OCI-LY1 (cell line): ENCODE results near the gene NCF4.

Experiments
- H2AFZ ChIP-seq: fragments of 200-600 bp; sonication (generic), shearing (Covaris generic); 2 replicates; pipeline ENCODE4 v1.6.0; 2014; ENCODE audit warnings: antibody characterized with exemption, mild to moderate bottlenecking, low read length
- H3F3A ChIP-seq: fragments of 200-600 bp; sonication (generic), shearing (Covaris generic); 2 replicates; pipeline ENCODE4 v1.6.0; 2014; ENCODE audit warnings: mild to moderate bottlenecking, antibody characterized with exemption, low read length, moderate library complexity; ENCODE audit not compliant: insufficient read depth
- H3K27ac ChIP-seq: fragments of 200-600 bp; sonication (generic); 2 replicates; pipeline ENCODE4 v1.5.1; 2014; ENCODE audit warnings: low read length, mixed run types, mild to moderate bottlenecking, low read depth; ENCODE audit not compliant: poor library complexity, severe bottlenecking
- H3K27me3 ChIP-seq: fragments of 200-600 bp; sonication (generic); 2 replicates; pipeline ENCODE4 v1.6.0; 2014; ENCODE audit warnings: antibody characterized with exemption, mild to moderate bottlenecking, low read length, moderate library complexity; ENCODE audit not compliant: insufficient read depth
- H3K36me3 ChIP-seq: fragments of 200-600 bp; sonication (generic); 2 replicates; pipeline ENCODE4 v1.6.1; 2014; ENCODE audit warnings: mild to moderate bottlenecking, antibody characterized with exemption, low read length, moderate library complexity, mixed read lengths; ENCODE audit not compliant: insufficient read depth
- H3K4me1 ChIP-seq: fragments of 200-600 bp; sonication (generic); 2 replicates; pipeline ENCODE4 v1.5.1; 2014; ENCODE audit warnings: mild to moderate bottlenecking, low read length, moderate library complexity; ENCODE audit not compliant: insufficient read depth, severe bottlenecking
- H3K4me2 ChIP-seq: fragments of 200-600 bp; sonication (generic), shearing (Covaris generic); 2 replicates; pipeline ENCODE4 v1.6.1; 2014; ENCODE audit warnings: low read length
- H3K4me3 ChIP-seq: fragments of 200-600 bp; sonication (generic); 2 replicates; pipeline ENCODE4 v1.5.1; 2014; ENCODE audit warnings: low read length, low read depth, mild to moderate bottlenecking, mixed read lengths; ENCODE audit not compliant: poor library complexity, severe bottlenecking
- H3K79me2 ChIP-seq: fragments of 200-600 bp; shearing (Covaris generic); 2 replicates; pipeline ENCODE4 v1.6.1; 2016; ENCODE audit warnings: mixed run types, low read length, mixed read lengths; ENCODE audit not compliant: insufficient read depth
- H3K9ac ChIP-seq: fragments of 200-600 bp; sonication (generic), shearing (Covaris generic); 2 replicates; pipeline ENCODE4 v1.6.1; 2014; ENCODE audit warnings: mild to moderate bottlenecking, low read length, mixed read lengths
- H3K9me2 ChIP-seq: fragments of 200-600 bp; sonication (generic), shearing (Covaris generic); 2 replicates; pipeline ENCODE4 v1.6.1; 2014; ENCODE audit warnings: low read depth, mild to moderate bottlenecking, low read length, mixed read lengths
- H3K9me3 ChIP-seq: fragments of 200-600 bp; shearing (Covaris generic); 2 replicates; pipeline ENCODE4 v1.6.1; 2014; ENCODE audit warnings: low read length, mixed read lengths
- H4K20me1 ChIP-seq: fragments of 200-600 bp; sonication (generic), shearing (Covaris generic); 2 replicates; pipeline ENCODE4 v1.6.0; 2016; ENCODE audit warnings: mild to moderate bottlenecking, low read length; ENCODE audit not compliant: insufficient read depth
- EZH2 ChIP-seq: fragments of 200-600 bp; sonication (generic), shearing (Covaris generic); IDR thresholded peaks from 2 replicates; pipeline ENCODE4 v1.8.0; 2017; ENCODE audit warnings: borderline replicate concordance, mixed run types, mild to moderate bottlenecking, antibody characterized with exemption, low read length, moderate library complexity, mixed read lengths
- TF ChIP-seq, protein P1 (sequence below): fragments of 200-600 bp; sonication (generic), shearing (Covaris generic); IDR thresholded peaks from 2 replicates; pipeline ENCODE4 v1.5.1; 2017; ENCODE audit warnings: mild to moderate bottlenecking, antibody characterized with exemption, low read length, moderate library complexity, mixed read lengths

NCF4 gene

DNA sequence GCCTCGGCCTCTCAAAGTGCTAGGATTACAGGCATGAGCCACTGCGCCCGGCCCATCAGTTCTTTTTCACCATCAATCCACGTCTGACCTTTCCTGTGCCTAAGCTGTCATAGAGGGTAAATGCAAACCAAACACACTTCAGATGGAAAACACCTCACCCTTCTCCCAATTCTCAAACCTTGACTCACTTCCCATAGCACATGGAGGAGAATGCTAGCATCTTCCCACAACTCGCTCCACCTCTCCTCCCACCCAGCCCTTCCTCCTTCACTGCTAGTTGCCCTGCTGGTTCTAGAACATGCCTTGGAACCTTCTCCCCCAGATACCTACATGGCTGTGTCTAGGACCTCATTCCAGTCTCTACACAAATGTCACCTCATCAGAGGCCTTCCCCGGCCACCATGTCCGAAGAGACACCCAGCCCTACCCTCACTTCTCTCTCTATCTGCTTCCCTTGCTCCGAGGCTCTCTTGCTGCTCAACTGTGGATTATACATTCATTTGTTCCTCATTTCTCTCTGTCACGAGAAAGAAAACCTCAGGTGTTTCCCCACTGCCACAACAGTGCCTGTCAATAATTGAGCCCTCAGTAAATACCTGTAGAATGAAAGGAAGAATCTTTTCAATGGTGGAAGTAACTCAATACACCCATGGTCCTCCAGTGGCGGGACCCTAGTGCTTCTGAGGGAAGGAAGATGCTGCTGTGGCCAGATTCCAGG lies 21.3 kb upstream of the NCF4 start:
- Histone ChIP-seq H3K79me2 (no peaks in the 10 kb centered on the region), H3K36me3 (no peaks in the 10 kb centered on the region), H3K9me3 (peaks cover 3% of the 10 kb centered on the region), H3K4me2 (no peak overlapping the region), H3K27me3 (peaks cover 5% of the 10 kb centered on the region; the same call in 1 of the 2 replicates), H3K4me3 (no peak overlapping the region), H3K27ac (no peak overlapping the region), H4K20me1 (no peaks in the 10 kb centered on the region), H3K9me2 (no peaks in the 10 kb centered on the region), H2AFZ (no peak overlapping the region), H3K4me1 (no peaks in the 10 kb centered on the region), H3F3A (no peaks in the 10 kb centered on the region), H3K9ac (no peak overlapping the region)
- TF ChIP-seq, protein P1, sequence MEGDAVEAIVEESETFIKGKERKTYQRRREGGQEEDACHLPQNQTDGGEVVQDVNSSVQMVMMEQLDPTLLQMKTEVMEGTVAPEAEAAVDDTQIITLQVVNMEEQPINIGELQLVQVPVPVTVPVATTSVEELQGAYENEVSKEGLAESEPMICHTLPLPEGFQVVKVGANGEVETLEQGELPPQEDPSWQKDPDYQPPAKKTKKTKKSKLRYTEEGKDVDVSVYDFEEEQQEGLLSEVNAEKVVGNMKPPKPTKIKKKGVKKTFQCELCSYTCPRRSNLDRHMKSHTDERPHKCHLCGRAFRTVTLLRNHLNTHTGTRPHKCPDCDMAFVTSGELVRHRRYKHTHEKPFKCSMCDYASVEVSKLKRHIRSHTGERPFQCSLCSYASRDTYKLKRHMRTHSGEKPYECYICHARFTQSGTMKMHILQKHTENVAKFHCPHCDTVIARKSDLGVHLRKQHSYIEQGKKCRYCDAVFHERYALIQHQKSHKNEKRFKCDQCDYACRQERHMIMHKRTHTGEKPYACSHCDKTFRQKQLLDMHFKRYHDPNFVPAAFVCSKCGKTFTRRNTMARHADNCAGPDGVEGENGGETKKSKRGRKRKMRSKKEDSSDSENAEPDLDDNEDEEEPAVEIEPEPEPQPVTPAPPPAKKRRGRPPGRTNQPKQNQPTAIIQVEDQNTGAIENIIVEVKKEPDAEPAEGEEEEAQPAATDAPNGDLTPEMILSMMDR = no peak
- no peak for TF ChIP-seq EZH2

DNA sequence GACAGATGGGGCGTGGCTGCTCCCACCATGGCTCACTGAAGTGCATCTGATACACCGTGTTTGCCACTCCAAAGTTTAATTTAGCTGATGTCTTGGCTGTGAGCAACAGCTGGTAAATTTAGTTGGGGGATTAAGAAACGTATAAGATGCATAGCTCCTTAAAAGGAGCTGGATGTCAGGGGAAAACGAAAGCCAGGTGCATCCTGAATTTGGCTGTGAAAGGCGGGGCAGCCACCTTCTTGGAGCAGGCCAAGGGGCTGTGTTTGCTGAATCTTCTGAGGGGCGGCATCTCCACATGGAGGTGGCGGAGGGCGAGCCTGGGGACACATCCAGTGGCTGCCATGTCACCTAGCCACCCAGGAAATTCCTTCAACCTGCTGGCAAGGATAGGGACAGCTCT lies 20.7 kb upstream of the NCF4 start:
- Histone ChIP-seq H2AFZ (no peak overlapping the region), H3K36me3 (no peaks in the 10 kb centered on the region), H4K20me1 (no peaks in the 10 kb centered on the region), H3K9ac (no peak overlapping the region), H3K79me2 (no peaks in the 10 kb centered on the region), H3F3A (no peaks in the 10 kb centered on the region), H3K27ac (no peak overlapping the region), H3K9me2 (no peaks in the 10 kb centered on the region), H3K27me3 (peaks cover 5% of the 10 kb centered on the region; the same call in 1 of the 2 replicates), H3K9me3 (peaks cover 3% of the 10 kb centered on the region), H3K4me1 (no peaks in the 10 kb centered on the region), H3K4me2 (no peak overlapping the region), H3K4me3 (no peak overlapping the region)
- TF ChIP-seq, protein P1 = no peak
- TF ChIP-seq EZH2 = no peak

DNA sequence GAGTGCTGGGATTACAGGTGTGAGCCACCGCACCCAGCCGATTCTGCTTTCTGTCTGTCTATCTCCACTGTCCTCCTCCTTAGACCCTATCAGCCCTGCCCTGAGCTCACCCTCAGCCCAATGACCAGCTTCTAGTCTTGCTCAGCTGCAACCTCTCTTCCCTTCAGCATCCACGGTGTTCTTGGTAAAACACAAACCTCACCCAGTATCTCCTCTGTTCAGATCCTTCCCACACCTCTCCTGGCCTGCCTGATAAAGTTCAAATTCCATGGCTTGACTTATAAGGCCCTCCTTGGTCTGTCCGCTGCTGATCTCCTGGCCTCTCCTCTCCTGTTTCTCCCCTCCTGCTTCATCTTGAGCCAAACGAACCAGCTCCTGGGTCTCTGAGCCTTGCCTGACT lies 14.5 kb upstream of the NCF4 start:
- no peaks in the 10 kb centered on the region for H4K20me1 ChIP-seq
- no peak overlapping the region for H3K27ac ChIP-seq
- no peak overlapping the region for H3K4me2 ChIP-seq
- no peaks in the 10 kb centered on the region for H3K79me2 ChIP-seq
- no peaks in the 10 kb centered on the region for H3K36me3 ChIP-seq
- no peaks in the 10 kb centered on the region for H3K9me2 ChIP-seq
- H3K4me3 ChIP-seq = no peak overlapping the region
- no peaks in the 10 kb centered on the region for H3K27me3 ChIP-seq
- TF ChIP-seq EZH2 = no peak
- TF ChIP-seq, protein P1 = no peak
- H3K4me1 ChIP-seq = no peaks in the 10 kb centered on the region
- H3K9ac ChIP-seq = no peak overlapping the region
- no peaks in the 10 kb centered on the region for H3K9me3 ChIP-seq
- no peak overlapping the region for H2AFZ ChIP-seq
- H3F3A ChIP-seq = no peaks in the 10 kb centered on the region
